Fibroblast of pulmonary artery (primary cell): ENCODE measurements around the gene EIF2B2.

Source experiments
- DNase-seq: peaks from one replicate; pipeline ENCODE4 v3.0.0-alpha.2; 2010; ENCODE audit warnings: low read depth
- H3K4me3 ChIP-seq: replicated peaks from 2 replicates; pipeline ENCODE4 v1.5.1; 2011; ENCODE audit warnings: low read depth, mild to moderate bottlenecking, control low read depth, low read length, moderate library complexity
- CTCF ChIP-seq: IDR thresholded peaks from 2 replicates; pipeline ENCODE4 v1.5.1; 2011; ENCODE audit warnings: mild to moderate bottlenecking, control low read depth, low read length, inconsistent platforms; ENCODE audit errors: missing control alignments

EIF2B2 gene

GRCh38 chr14:74973905-74974363, 28.8 kb upstream of the EIF2B2 start:
- no peak for TF ChIP-seq CTCF
- no peak overlapping the region for H3K4me3 ChIP-seq
- no peak for DNase-seq

- TF ChIP-seq CTCF = no peak
- no peak for DNase-seq
Observed at GRCh38 chr14:74974364-74975058, 28.2 kb upstream of the EIF2B2 start.

GRCh38 chr14:74975059-74975810, 27.5 kb upstream of the EIF2B2 start:
- no peak for TF ChIP-seq CTCF
- no peak overlapping the region for H3K4me3 ChIP-seq
- DNase-seq = peak; percentile 59

More at GRCh38 chr14:74974364-74975058, 28.2 kb upstream of the EIF2B2 start:
- H3K4me3 ChIP-seq = no peak overlapping the region

GRCh38 chr14:74976264-74977113, 26.2 kb upstream of the EIF2B2 start:
- no peak for DNase-seq
- no peak for TF ChIP-seq CTCF
- no peak overlapping the region for H3K4me3 ChIP-seq

- DNase-seq = no peak
- no peak overlapping the region for H3K4me3 ChIP-seq
- TF ChIP-seq CTCF = no peak
Observed at GRCh38 chr14:74977164-74977900, 25.4 kb upstream of the EIF2B2 start.

- no peak for TF ChIP-seq CTCF
- H3K4me3 ChIP-seq = no peak overlapping the region
- DNase-seq = no peak
Observed at GRCh38 chr14:74977901-74978385, 24.8 kb upstream of the EIF2B2 start.
